NT2/D1 (cell line): Measurements from ENCODE around the gene GLIPR1.

Experiments
- DNase-seq: peaks from one replicate; pipeline ENCODE4 v3.0.0-alpha.2; 2011; ENCODE audit warnings: low read depth, low spot score
- H3K27me3 ChIP-seq: 2 replicates; pipeline ENCODE4 v1.6.0; 2011; ENCODE audit warnings: mild to moderate bottlenecking; ENCODE audit not compliant: insufficient read length, insufficient read depth
- H3K36me3 ChIP-seq: 2 replicates; pipeline ENCODE4 v1.6.1; 2011; ENCODE audit warnings: mild to moderate bottlenecking, low read length, mixed read lengths; ENCODE audit not compliant: insufficient read depth, insufficient read length
- H3K4me1 ChIP-seq: 2 replicates; pipeline ENCODE4 v1.5.1; 2011; ENCODE audit not compliant: insufficient read depth, insufficient read length
- H3K4me3 ChIP-seq: 2 replicates; pipeline ENCODE4 v1.5.1; 2011; ENCODE audit warnings: low read depth; ENCODE audit not compliant: insufficient read length
- H3K9ac ChIP-seq: 2 replicates; pipeline ENCODE4 v1.6.0; 2011; ENCODE audit warnings: low read depth; ENCODE audit not compliant: insufficient read length
- H3K9me3 ChIP-seq: 2 replicates; pipeline ENCODE4 v1.5.1; 2011; ENCODE audit warnings: mild to moderate bottlenecking, low read length; ENCODE audit not compliant: insufficient read depth
- SUZ12 ChIP-seq: IDR thresholded peaks from 2 replicates; pipeline ENCODE4 v1.6.1; 2011; ENCODE audit not compliant: insufficient read length, insufficient read depth; ENCODE audit errors: extremely low read depth
- YY1 ChIP-seq: IDR thresholded peaks from 2 replicates; pipeline ENCODE4 v1.6.1; 2011; ENCODE audit not compliant: insufficient read length, insufficient read depth
- ZNF274 ChIP-seq: IDR thresholded peaks from 2 replicates; pipeline ENCODE4 v1.6.1; 2011; ENCODE audit warnings: mild to moderate bottlenecking, low read depth, low read length

GLIPR1 gene

GRCh38 chr12:75543529-75543928, 63.0 kb downstream of the GLIPR1 start:
- TF ChIP-seq SUZ12 (no peak), ZNF274 (no peak), YY1 (no peak)
- Histone ChIP-seq H3K4me1 (no peaks in the 10 kb centered on the region), H3K27me3 (no peaks in the 10 kb centered on the region), H3K36me3 (no peaks in the 10 kb centered on the region), H3K9me3 (no peaks in the 10 kb centered on the region), H3K9ac (no peak overlapping the region), H3K4me3 (no peak overlapping the region)
- DNase-seq = no peak

GRCh38 chr12:75545636-75546035, 65.1 kb downstream of the GLIPR1 start:
- Histone ChIP-seq H3K36me3 (no peaks in the 10 kb centered on the region), H3K4me3 (no peak overlapping the region), H3K9ac (no peak overlapping the region), H3K27me3 (no peaks in the 10 kb centered on the region), H3K9me3 (no peaks in the 10 kb centered on the region), H3K4me1 (no peaks in the 10 kb centered on the region)
- TF ChIP-seq YY1 = no peak
- no peak for TF ChIP-seq ZNF274
- DNase-seq = no peak

- DNase-seq = no peak
- Histone ChIP-seq H3K36me3 (no peaks in the 10 kb centered on the region), H3K27me3 (no peaks in the 10 kb centered on the region), H3K4me1 (no peaks in the 10 kb centered on the region), H3K9ac (no peak overlapping the region), H3K4me3 (no peak overlapping the region), H3K9me3 (no peaks in the 10 kb centered on the region)
- TF ChIP-seq SUZ12 = no peak
- no peak for TF ChIP-seq ZNF274
- no peak for TF ChIP-seq YY1
Observed at GRCh38 chr12:75548879-75549278, 68.3 kb downstream of the GLIPR1 start.

- Histone ChIP-seq H3K36me3 (no peaks in the 10 kb centered on the region), H3K9ac (no peak overlapping the region), H3K4me1 (no peaks in the 10 kb centered on the region), H3K9me3 (no peaks in the 10 kb centered on the region), H3K27me3 (no peaks in the 10 kb centered on the region), H3K4me3 (no peak overlapping the region)
- DNase-seq = no peak
- TF ChIP-seq ZNF274 (no peak), YY1 (no peak), SUZ12 (no peak)
Observed at GRCh38 chr12:75549989-75550388, 69.4 kb downstream of the GLIPR1 start.

- DNase-seq = no peak
- H3K9me3 ChIP-seq = no peaks in the 10 kb centered on the region
- H3K27me3 ChIP-seq = no peaks in the 10 kb centered on the region
- H3K4me1 ChIP-seq = no peaks in the 10 kb centered on the region
- H3K4me3 ChIP-seq = no peak overlapping the region
- no peaks in the 10 kb centered on the region for H3K36me3 ChIP-seq
- H3K9ac ChIP-seq = no peak overlapping the region
- no peak for TF ChIP-seq ZNF274
- no peak for TF ChIP-seq YY1
- no peak for TF ChIP-seq SUZ12
Observed at GRCh38 chr12:75550401-75551240, 70.1 kb downstream of the GLIPR1 start.

GRCh38 chr12:75551477-75551876, 70.9 kb downstream of the GLIPR1 start:
- Histone ChIP-seq H3K4me3 (no peak overlapping the region), H3K9me3 (no peaks in the 10 kb centered on the region), H3K9ac (no peak overlapping the region), H3K4me1 (no peaks in the 10 kb centered on the region), H3K27me3 (no peaks in the 10 kb centered on the region), H3K36me3 (no peaks in the 10 kb centered on the region)
- no peak for TF ChIP-seq YY1
- TF ChIP-seq SUZ12 = no peak
- TF ChIP-seq ZNF274 = no peak
- DNase-seq = no peak

GRCh38 chr12:75553398-75553797, 72.8 kb downstream of the GLIPR1 start:
- H3K4me3 ChIP-seq = no peak overlapping the region
- H3K4me1 ChIP-seq = no peaks in the 10 kb centered on the region
- no peaks in the 10 kb centered on the region for H3K27me3 ChIP-seq
- no peak overlapping the region for H3K9ac ChIP-seq
- TF ChIP-seq ZNF274 (no peak), SUZ12 (no peak), YY1 (no peak)
- no peak for DNase-seq
- no peaks in the 10 kb centered on the region for H3K9me3 ChIP-seq
- no peaks in the 10 kb centered on the region for H3K36me3 ChIP-seq
